ENCODE data around the gene PRPF40B.

DNA sequence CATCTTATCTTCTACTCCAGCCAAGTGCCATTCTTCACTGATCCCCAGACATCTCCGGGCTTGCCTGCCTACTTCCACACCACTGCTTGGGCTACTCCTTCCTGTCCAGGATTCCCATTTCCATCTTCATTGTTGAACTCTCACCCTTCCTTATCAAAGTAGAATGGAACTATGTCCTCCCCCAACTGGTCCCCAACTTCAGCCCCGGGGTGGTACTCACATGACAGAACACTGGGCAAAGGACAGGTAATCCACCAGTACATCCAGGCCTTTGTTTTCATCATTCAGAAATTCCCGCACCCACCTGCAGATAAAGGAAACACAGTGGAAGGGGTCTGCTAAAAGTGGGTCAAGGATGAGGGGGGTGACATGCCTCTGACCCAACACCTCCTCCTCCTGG, 38.4 kb downstream of the PRPF40B start:
- TF ChIP-seq, protein P1, sequence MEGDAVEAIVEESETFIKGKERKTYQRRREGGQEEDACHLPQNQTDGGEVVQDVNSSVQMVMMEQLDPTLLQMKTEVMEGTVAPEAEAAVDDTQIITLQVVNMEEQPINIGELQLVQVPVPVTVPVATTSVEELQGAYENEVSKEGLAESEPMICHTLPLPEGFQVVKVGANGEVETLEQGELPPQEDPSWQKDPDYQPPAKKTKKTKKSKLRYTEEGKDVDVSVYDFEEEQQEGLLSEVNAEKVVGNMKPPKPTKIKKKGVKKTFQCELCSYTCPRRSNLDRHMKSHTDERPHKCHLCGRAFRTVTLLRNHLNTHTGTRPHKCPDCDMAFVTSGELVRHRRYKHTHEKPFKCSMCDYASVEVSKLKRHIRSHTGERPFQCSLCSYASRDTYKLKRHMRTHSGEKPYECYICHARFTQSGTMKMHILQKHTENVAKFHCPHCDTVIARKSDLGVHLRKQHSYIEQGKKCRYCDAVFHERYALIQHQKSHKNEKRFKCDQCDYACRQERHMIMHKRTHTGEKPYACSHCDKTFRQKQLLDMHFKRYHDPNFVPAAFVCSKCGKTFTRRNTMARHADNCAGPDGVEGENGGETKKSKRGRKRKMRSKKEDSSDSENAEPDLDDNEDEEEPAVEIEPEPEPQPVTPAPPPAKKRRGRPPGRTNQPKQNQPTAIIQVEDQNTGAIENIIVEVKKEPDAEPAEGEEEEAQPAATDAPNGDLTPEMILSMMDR (IDR thresholded peaks at IDR 0.05) = no peak
- no peak for TF ChIP-seq EZH2 (IDR thresholded peaks at IDR 0.05)
- no peak for TF ChIP-seq EZH2phosphoT487 (IDR thresholded peaks at IDR 0.05)

Measured in neural progenitor cell (in vitro differentiated cells).